K562 (cell line): ENCODE data around the gene HSPA1B. TPM values are rescaled to one million over a fixed set of nuclear protein-coding genes. Genes with fewer than 3 reads are reported as not detected.

Experiments
- CC2D1A ChIP-seq: fragments of 450-650 bp; IDR thresholded peaks from 2 replicates; pipeline ENCODE4 v1.6.1; 2017; ENCODE audit warnings: mild to moderate bottlenecking
- CREBBP ChIP-seq: IDR thresholded peaks from one replicate; pipeline ENCODE4 v1.6.1; 2012; ENCODE audit warnings: low read depth, mild to moderate bottlenecking, control low read depth, inconsistent platforms, low read length
- DPF2 ChIP-seq: fragments of 450-650 bp; IDR thresholded peaks from 2 replicates; pipeline ENCODE4 v1.6.1; 2016
- EGR1 ChIP-seq: fragments of 450-650 bp; conservative IDR thresholded peaks from 2 replicates; pipeline ENCODE4 v1.6.1; 2017; ENCODE audit warnings: mild to moderate bottlenecking
- ELF2 ChIP-seq: fragments of 250-450 bp; sonication (Bioruptor Pico); IDR thresholded peaks from 2 replicates; pipeline ENCODE4 v1.5.0; 2021; ENCODE audit warnings: mild to moderate bottlenecking
- ELF4 ChIP-seq: fragments of 450-650 bp; formaldehyde crosslinking; IDR thresholded peaks from 2 replicates; pipeline ENCODE4 v1.4.0; 2022; ENCODE audit warnings: missing genetic modification characterization
- EP300 ChIP-seq: IDR thresholded peaks from 2 replicates; pipeline ENCODE4 v1.6.1; 2012; ENCODE audit warnings: low read length, improper control_type of control experiment
- ERF ChIP-seq: fragments of 450-650 bp; formaldehyde crosslinking; IDR thresholded peaks from 2 replicates; pipeline ENCODE4 v1.4.0; 2020; ENCODE audit warnings: mild to moderate bottlenecking, mixed read lengths
- ETV1 ChIP-seq: fragments of 450-650 bp; conservative IDR thresholded peaks from 2 replicates; pipeline ENCODE4 v1.6.1; 2016; ENCODE audit warnings: missing genetic modification characterization, control low read depth, low read depth, missing compliant biosample characterization
- FOXJ2 ChIP-seq: fragments of 200-800 bp; sonication (Bioruptor generic); IDR thresholded peaks from 2 replicates; pipeline ENCODE4 v1.6.1; 2016; ENCODE audit warnings: missing genetic modification characterization, missing compliant biosample characterization
- HDAC1 ChIP-seq, 2 experiments: fragments of 450-650 bp; IDR thresholded peaks; 2 replicates each; pipeline ENCODE4 v1.6.1; 2016 to 2017; ENCODE audit warnings: inconsistent platforms in 1 of 2, mild to moderate bottlenecking in 1 of 2, moderate library complexity in 1 of 2
- MTA1 ChIP-seq: fragments of 450-650 bp; IDR thresholded peaks from 2 replicates; pipeline ENCODE4 v1.6.1; 2017; ENCODE audit warnings: borderline replicate concordance
- MYC ChIP-seq, 2 experiments: fragments of 250-450 bp in 1 of 2; sonication (Bioruptor Pico) in 1 of 2; IDR thresholded peaks; 2 replicates each; pipeline versions ENCODE4 v1.5.1 to v1.6.1; 2012 to 2021; ENCODE audit warnings: low read depth in 2 of 2, borderline replicate concordance in 1 of 2, improper control_type of control experiment in 1 of 2, low read length in 1 of 2, mild to moderate bottlenecking in 1 of 2, moderate library complexity in 1 of 2
- NEUROD1 ChIP-seq: fragments of 150-350 bp; IDR thresholded peaks from 2 replicates; pipeline ENCODE4 v1.6.1; 2014; ENCODE audit warnings: borderline replicate concordance, low read length, low read depth; ENCODE audit not compliant: partially characterized antibody
- NFIC ChIP-seq: fragments of 450-650 bp; IDR thresholded peaks from 2 replicates; pipeline ENCODE4 v1.6.1; 2017; ENCODE audit warnings: mild to moderate bottlenecking, inconsistent platforms
- RFX1 ChIP-seq: fragments of 450-650 bp; IDR thresholded peaks from 2 replicates; pipeline ENCODE4 v1.6.1; 2016; ENCODE audit warnings: mild to moderate bottlenecking, moderate library complexity
- TRIM24 ChIP-seq, 2 experiments: fragments of 450-650 bp; IDR thresholded peaks; 2 replicates each; pipeline ENCODE4 v1.6.1; 2016
- TRIM28 ChIP-seq: fragments of 450-650 bp; IDR thresholded peaks from 2 replicates; pipeline ENCODE4 v1.6.1; 2017
- ZBTB8A ChIP-seq: fragments of 450-650 bp; IDR thresholded peaks from 2 replicates; pipeline ENCODE4 v1.6.1; 2018; ENCODE audit warnings: mild to moderate bottlenecking, moderate library complexity; ENCODE audit not compliant: partially characterized antibody
- ZNF444 ChIP-seq: fragments of 250-450 bp; sonication (Bioruptor Pico); IDR thresholded peaks from 2 replicates; pipeline ENCODE4 v1.4.0; 2020; ENCODE audit warnings: mild to moderate bottlenecking, moderate library complexity
- ZNF766 ChIP-seq: fragments of 200-800 bp; sonication (Bioruptor generic); conservative IDR thresholded peaks from 2 replicates; pipeline ENCODE4 v1.6.1; 2016; ENCODE audit warnings: missing genetic modification characterization, missing compliant biosample characterization
- polyA plus RNA-seq, 8 experiments: library from polyadenylated mRNA; depleted of rRNA in 4 of 8; stranded (reverse) in 5 of 8; unstranded in 3 of 8; fragments of >200 nt; fragmentation: Nextera tagmentation in 2 of 8; fragmentation: Illumina TruSeq in 1 of 8; extraction: Ambion mirVana in 2 of 8; extraction: Trizol in 1 of 8; gene quantifications; 2 replicates each; pipeline versions ENCODE4 v1.2.1 to v1.2.3, GENCODE V29; 2011 to 2014; ENCODE audit warnings: inconsistent platforms in 1 of 8, missing spikeins in 1 of 8
- total RNA-seq, 7 experiments: library from RNA; depleted of rRNA in 6 of 7; stranded (reverse); fragments of >200 nt in 6 of 7; fragmentation: Illumina TruSeq in 2 of 7; extraction: Trizol in 2 of 7; gene quantifications; 2 replicates each; pipeline versions ENCODE4 v1.2.1 to v1.2.3, GENCODE V29; 2011 to 2021; ENCODE audit warnings: low replicate concordance in 1 of 7
- TF ChIP-seq, protein P1 (sequence below): fragments of 250-450 bp; sonication (Bioruptor Pico); IDR thresholded peaks from 2 replicates; pipeline ENCODE4 v1.4.0; 2020
- TF ChIP-seq, protein P2 (sequence below), 2 experiments: IDR thresholded peaks; 2 replicates each; pipeline ENCODE4 v1.6.1; 2011; ENCODE audit warnings: borderline replicate concordance in 1 of 2, control low read depth in 1 of 2, low read depth in 1 of 2, low read length in 1 of 2, mild to moderate bottlenecking in 1 of 2, mixed read lengths in 1 of 2, moderate library complexity in 1 of 2; ENCODE audit not compliant: insufficient read depth in 1 of 2, insufficient read length in 1 of 2, poor library complexity in 1 of 2, severe bottlenecking in 1 of 2; ENCODE audit errors: extremely low read depth in 1 of 2

The HSPA1B gene
- total and polyA plus RNA-seq, 9 of the 15 experiments (the other 6 are each of a cell fraction or from before 2014, with no cell fraction given): 0.27 to 227 (median 51.2) TPM

DNA sequence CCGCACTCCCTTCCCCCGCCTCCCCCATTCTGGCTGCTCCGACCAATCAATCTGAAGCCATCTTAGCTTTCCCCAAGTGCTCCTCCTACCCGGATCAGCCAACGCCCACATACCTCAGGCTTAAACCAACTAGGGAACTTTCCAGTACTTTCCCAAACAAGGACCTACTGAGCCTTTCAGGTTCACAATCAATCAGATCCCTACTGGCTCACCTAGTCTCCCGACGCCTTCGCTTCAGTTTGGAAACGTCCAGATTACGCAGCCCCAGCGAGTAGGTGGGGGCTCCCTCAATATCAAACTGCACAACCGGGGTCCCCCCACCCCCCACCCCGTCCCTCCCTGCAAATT, 12.9 kb upstream of the HSPA1B start (continued):
- 0 out of 2 replicates have a peak, but pooled peaks have one; percentile 32 for TF ChIP-seq TRIM28
- no peak for TF ChIP-seq CREBBP
- peak; percentile 49 for TF ChIP-seq NEUROD1
- 0 out of 2 replicates have a peak, but pooled peaks have one; percentile 46 for TF ChIP-seq MYC (IDR thresholded peaks at IDR 0.05; ENCODE audit: low read depth, low read length)
- TF ChIP-seq MYC (CRISPR knock-in tag; IDR thresholded peaks at IDR 0.05; ENCODE audit: borderline replicate concordance, low read depth): no peak
- peak; percentile 94 for TF ChIP-seq ERF (CRISPR knock-in tag)
- no peak for TF ChIP-seq ZBTB8A
- peak; percentile 97 for TF ChIP-seq EGR1
- no peak for TF ChIP-seq NFIC
- TF ChIP-seq, protein P1, sequence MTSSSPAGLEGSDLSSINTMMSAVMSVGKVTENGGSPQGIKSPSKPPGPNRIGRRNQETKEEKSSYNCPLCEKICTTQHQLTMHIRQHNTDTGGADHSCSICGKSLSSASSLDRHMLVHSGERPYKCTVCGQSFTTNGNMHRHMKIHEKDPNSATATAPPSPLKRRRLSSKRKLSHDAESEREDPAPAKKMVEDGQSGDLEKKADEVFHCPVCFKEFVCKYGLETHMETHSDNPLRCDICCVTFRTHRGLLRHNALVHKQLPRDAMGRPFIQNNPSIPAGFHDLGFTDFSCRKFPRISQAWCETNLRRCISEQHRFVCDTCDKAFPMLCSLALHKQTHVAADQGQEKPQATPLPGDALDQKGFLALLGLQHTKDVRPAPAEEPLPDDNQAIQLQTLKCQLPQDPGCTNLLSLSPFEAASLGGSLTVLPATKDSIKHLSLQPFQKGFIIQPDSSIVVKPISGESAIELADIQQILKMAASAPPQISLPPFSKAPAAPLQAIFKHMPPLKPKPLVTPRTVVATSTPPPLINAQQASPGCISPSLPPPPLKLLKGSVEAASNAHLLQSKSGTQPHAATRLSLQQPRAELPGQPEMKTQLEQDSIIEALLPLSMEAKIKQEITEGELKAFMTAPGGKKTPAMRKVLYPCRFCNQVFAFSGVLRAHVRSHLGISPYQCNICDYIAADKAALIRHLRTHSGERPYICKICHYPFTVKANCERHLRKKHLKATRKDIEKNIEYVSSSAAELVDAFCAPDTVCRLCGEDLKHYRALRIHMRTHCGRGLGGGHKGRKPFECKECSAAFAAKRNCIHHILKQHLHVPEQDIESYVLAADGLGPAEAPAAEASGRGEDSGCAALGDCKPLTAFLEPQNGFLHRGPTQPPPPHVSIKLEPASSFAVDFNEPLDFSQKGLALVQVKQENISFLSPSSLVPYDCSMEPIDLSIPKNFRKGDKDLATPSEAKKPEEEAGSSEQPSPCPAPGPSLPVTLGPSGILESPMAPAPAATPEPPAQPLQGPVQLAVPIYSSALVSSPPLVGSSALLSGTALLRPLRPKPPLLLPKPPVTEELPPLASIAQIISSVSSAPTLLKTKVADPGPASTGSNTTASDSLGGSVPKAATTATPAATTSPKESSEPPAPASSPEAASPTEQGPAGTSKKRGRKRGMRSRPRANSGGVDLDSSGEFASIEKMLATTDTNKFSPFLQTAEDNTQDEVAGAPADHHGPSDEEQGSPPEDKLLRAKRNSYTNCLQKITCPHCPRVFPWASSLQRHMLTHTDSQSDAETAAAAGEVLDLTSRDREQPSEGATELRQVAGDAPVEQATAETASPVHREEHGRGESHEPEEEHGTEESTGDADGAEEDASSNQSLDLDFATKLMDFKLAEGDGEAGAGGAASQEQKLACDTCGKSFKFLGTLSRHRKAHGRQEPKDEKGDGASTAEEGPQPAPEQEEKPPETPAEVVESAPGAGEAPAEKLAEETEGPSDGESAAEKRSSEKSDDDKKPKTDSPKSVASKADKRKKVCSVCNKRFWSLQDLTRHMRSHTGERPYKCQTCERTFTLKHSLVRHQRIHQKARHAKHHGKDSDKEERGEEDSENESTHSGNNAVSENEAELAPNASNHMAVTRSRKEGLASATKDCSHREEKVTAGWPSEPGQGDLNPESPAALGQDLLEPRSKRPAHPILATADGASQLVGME (CRISPR knock-in tag): peak; percentile 79; the same call in 1 of the 2 replicates
- peak; percentile 37; the same call in 1 of the 2 replicates for TF ChIP-seq MTA1
- TF ChIP-seq ETV1 (tag): no peak
- TF ChIP-seq TRIM24 (IDR thresholded peaks at IDR 0.05): peak in 1 of 2 experiments; percentile 18; a peak in 1 of 4 replicates
- TF ChIP-seq ELF4 (CRISPR knock-in tag): peak; percentile 6; the same call in 1 of the 2 replicates
- peak; percentile 85; the same call in 1 of the 2 replicates for TF ChIP-seq CC2D1A
- TF ChIP-seq ZNF444: peak; percentile 63; the same call in 1 of the 2 replicates
- peak; percentile 85 for TF ChIP-seq DPF2
- no peak for TF ChIP-seq ZNF766 (CRISPR knock-in tag)
- peak; percentile 76 for TF ChIP-seq ELF2 (CRISPR knock-in tag)
- peak; percentile 57; the same call in 1 of the 2 replicates for TF ChIP-seq EP300
- TF ChIP-seq HDAC1 (IDR thresholded peaks at IDR 0.05): 0 out of 4 replicates have a peak, but pooled peaks of 1 of the 2 experiments have one; percentile 79
- TF ChIP-seq FOXJ2: peak; percentile 87
- TF ChIP-seq RFX1: no peak
- TF ChIP-seq, protein P2, sequence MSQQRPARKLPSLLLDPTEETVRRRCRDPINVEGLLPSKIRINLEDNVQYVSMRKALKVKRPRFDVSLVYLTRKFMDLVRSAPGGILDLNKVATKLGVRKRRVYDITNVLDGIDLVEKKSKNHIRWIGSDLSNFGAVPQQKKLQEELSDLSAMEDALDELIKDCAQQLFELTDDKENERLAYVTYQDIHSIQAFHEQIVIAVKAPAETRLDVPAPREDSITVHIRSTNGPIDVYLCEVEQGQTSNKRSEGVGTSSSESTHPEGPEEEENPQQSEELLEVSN (IDR thresholded peaks at IDR 0.05; ENCODE audit: borderline replicate concordance in 1 of 2, extremely low read depth in 1 of 2, insufficient read depth in 1 of 2, insufficient read length in 1 of 2, low read depth in 1 of 2, low read length in 1 of 2, poor library complexity in 1 of 2, severe bottlenecking in 1 of 2): peak in 1 of 2 experiments; percentile 4
